H1 (cell line): ENCODE results near the gene IGBP1. TPM values are rescaled to one million over a fixed set of nuclear protein-coding genes. Genes with fewer than 3 reads are reported as not detected.

ENCODE experiments used
- CTCF ChIA-PET: fragments of 300-600 bp; sonication (Branson Sonifier 250); formaldehyde crosslinking; loops from one replicate; lab custom pipeline; 2021; ENCODE audit not compliant: partially characterized antibody; lab: Charles Lee
- POLR2A ChIA-PET: fragments of 300-600 bp; sonication (Branson Sonifier 250); formaldehyde crosslinking; loops from one replicate; lab custom pipeline; 2021; ENCODE audit warnings: inconsistent platforms; ENCODE audit not compliant: partially characterized antibody; lab: Charles Lee
- DNase-seq, 2 experiments: peaks; one replicate each; pipeline versions ENCODE4 v3.0.0 to v3.0.0-alpha.2; 2010 to 2022; ENCODE audit warnings: low spot score in 2 of 2, low read depth in 1 of 2, mixed read lengths in 1 of 2
- FAIRE-seq: peaks from 2 replicates; lab custom pipeline; 2011; peaks lifted over from hg19 to GRCh38; lab: Jason Lieb, UNC
- H2AFZ ChIP-seq: 2 replicates; pipeline ENCODE4 v1.8.1; 2012; ENCODE audit warnings: low read length, inconsistent platforms
- H2AK5ac ChIP-seq: 2 replicates; pipeline ENCODE4 v1.6.1; 2013; ENCODE audit warnings: low read depth, low read length
- H2BK120ac ChIP-seq: replicated peaks from 2 replicates; pipeline ENCODE3; 2013; ENCODE audit warnings: low read depth, low read length, inconsistent platforms
- H2BK12ac ChIP-seq: 2 replicates; pipeline ENCODE4 v1.6.1; 2013; ENCODE audit warnings: low read depth, low read length
- H2BK15ac ChIP-seq: 2 replicates; pipeline ENCODE4 v1.6.1; 2013; ENCODE audit warnings: low read length
- H2BK20ac ChIP-seq: 2 replicates; pipeline ENCODE4 v1.6.1; 2013; ENCODE audit warnings: low read length
- H2BK5ac ChIP-seq: 2 replicates; pipeline ENCODE4 v1.6.1; 2013; ENCODE audit warnings: low read depth, low read length
- H3K14ac ChIP-seq: 2 replicates; pipeline ENCODE4 v1.6.1; 2013; ENCODE audit warnings: inconsistent platforms; ENCODE audit not compliant: insufficient read length
- H3K18ac ChIP-seq: 2 replicates; pipeline ENCODE4 v1.6.1; 2013; ENCODE audit warnings: low read length; ENCODE audit errors: extremely low read depth
- H3K23ac ChIP-seq: 2 replicates; pipeline ENCODE4 v1.6.1; 2013; ENCODE audit warnings: inconsistent platforms; ENCODE audit not compliant: insufficient read length
- H3K23me2 ChIP-seq: 2 replicates; pipeline ENCODE4 v1.6.1; 2013; ENCODE audit warnings: low read depth, low read length
- H3K27ac ChIP-seq: 2 replicates; pipeline ENCODE4 v1.6.1; 2011; ENCODE audit warnings: low read depth, low read length, inconsistent platforms
- H3K27me3 ChIP-seq, 4 experiments: replicated peaks in 1 of 4; 1 replicate in 1 of 4; 2 replicates in 3 of 4; pipeline versions ENCODE4 v1.6.1 to v1.8.1; 2011 to 2013; ENCODE audit warnings: low read length in 3 of 4, mild to moderate bottlenecking in 3 of 4, inconsistent platforms in 2 of 4, mixed read lengths in 2 of 4, moderate library complexity in 1 of 4; ENCODE audit not compliant: control insufficient read depth in 3 of 4, insufficient read depth in 3 of 4; ENCODE audit errors: extremely low read depth in 1 of 4
- H3K36me3 ChIP-seq, 4 experiments: 2 replicates each; pipeline versions ENCODE4 v1.6.1 to v1.8.1; 2011 to 2013; ENCODE audit warnings: mild to moderate bottlenecking in 4 of 4, low read length in 3 of 4, moderate library complexity in 2 of 4, control low read depth in 1 of 4, inconsistent platforms in 1 of 4; ENCODE audit not compliant: insufficient read depth in 4 of 4, control insufficient read depth in 2 of 4
- H3K4ac ChIP-seq: replicated peaks from 2 replicates; pipeline ENCODE3; 2013; ENCODE audit warnings: low read length, low read depth, mixed read lengths, inconsistent platforms; ENCODE audit not compliant: insufficient read length
- H3K4me1 ChIP-seq, 4 experiments: replicated peaks in 1 of 4; 1 replicate in 1 of 4; 2 replicates in 3 of 4; pipeline versions ENCODE4 v1.6.1 to v1.8.1; 2011 to 2013; ENCODE audit warnings: low read length in 3 of 4, inconsistent platforms in 2 of 4, mixed read lengths in 1 of 4; ENCODE audit not compliant: insufficient read depth in 4 of 4, control insufficient read depth in 3 of 4
- H3K4me2 ChIP-seq, 2 experiments: 2 replicates each; pipeline versions ENCODE4 v1.6.1 to v1.8.1; 2011 to 2013; ENCODE audit warnings: low read depth in 2 of 2, low read length in 2 of 2, control low read depth in 1 of 2, inconsistent platforms in 1 of 2, mild to moderate bottlenecking in 1 of 2; ENCODE audit not compliant: insufficient read depth in 1 of 2
- H3K4me3 ChIP-seq, 4 experiments: fragments of 200-600, 300-600 bp in 1 of 4; sonication (generic), shearing (Covaris generic), sonication (Bioruptor Twin) in 1 of 4; 2 replicates each; pipeline versions ENCODE4 v1.5.1 to v1.8.1; 2011 to 2016; ENCODE audit warnings: low read length in 4 of 4, low read depth in 3 of 4, control low read depth in 2 of 4, inconsistent platforms in 2 of 4, mild to moderate bottlenecking in 2 of 4, mixed read lengths in 1 of 4, moderate library complexity in 1 of 4; ENCODE audit not compliant: insufficient read depth in 2 of 4; ENCODE audit errors: extremely low read depth in 1 of 4
- H3K56ac ChIP-seq: replicated peaks from 2 replicates; pipeline ENCODE3; 2013; ENCODE audit warnings: low read depth, mild to moderate bottlenecking, mixed read lengths, low read length, inconsistent platforms; ENCODE audit not compliant: insufficient read length
- H3K79me1 ChIP-seq: 2 replicates; pipeline ENCODE4 v1.6.1; 2013; ENCODE audit warnings: low read depth, low read length, control low read depth
- H3K79me2 ChIP-seq, 2 experiments: 2 replicates each; pipeline versions ENCODE4 v1.6.1 to v1.8.1; 2012 to 2013; ENCODE audit warnings: low read length in 2 of 2, mild to moderate bottlenecking in 2 of 2, inconsistent platforms in 1 of 2; ENCODE audit not compliant: insufficient read depth in 2 of 2, control insufficient read depth in 1 of 2
- H3K9ac ChIP-seq, 4 experiments: replicated peaks in 1 of 4; 1 replicate in 1 of 4; 2 replicates in 3 of 4; pipeline versions ENCODE4 v1.6.1 to v1.8.1; 2011 to 2013; ENCODE audit warnings: low read depth in 3 of 4, low read length in 3 of 4, control low read depth in 2 of 4, mild to moderate bottlenecking in 2 of 4, moderate library complexity in 2 of 4, inconsistent platforms in 1 of 4; ENCODE audit errors: extremely low read depth in 1 of 4
- H3K9me3 ChIP-seq, 2 experiments: 2 replicates each; pipeline versions ENCODE4 v1.6.1 to v1.8.1; 2012 to 2013; ENCODE audit warnings: mild to moderate bottlenecking in 2 of 2, moderate library complexity in 2 of 2, control low read depth in 1 of 2, inconsistent platforms in 1 of 2, low read depth in 1 of 2, low read length in 1 of 2, mixed read lengths in 1 of 2; ENCODE audit not compliant: insufficient read depth in 2 of 2
- H4K20me1 ChIP-seq, 2 experiments: replicated peaks in 1 of 2; 2 replicates each; pipeline versions ENCODE3 to v1.8.1; 2011 to 2013; ENCODE audit warnings: inconsistent platforms in 2 of 2, low read length in 2 of 2, mild to moderate bottlenecking in 1 of 2; ENCODE audit not compliant: insufficient read depth in 2 of 2, control insufficient read depth in 1 of 2
- H4K5ac ChIP-seq: 2 replicates; pipeline ENCODE4 v1.6.1; 2013; ENCODE audit warnings: low read length, low read depth, mixed read lengths, inconsistent platforms; ENCODE audit not compliant: insufficient read length
- H4K8ac ChIP-seq: 2 replicates; pipeline ENCODE4 v1.8.0; 2013; ENCODE audit warnings: mild to moderate bottlenecking, moderate library complexity, low read length, inconsistent platforms; ENCODE audit not compliant: insufficient read depth; ENCODE audit errors: extremely low read depth
- H4K91ac ChIP-seq: replicated peaks from 2 replicates; pipeline ENCODE3; 2013; ENCODE audit warnings: low read length, mixed read lengths, inconsistent platforms; ENCODE audit not compliant: insufficient read length
- CBX5 ChIP-seq: fragments of 300-800, 300-1000 bp; sonication (generic); IDR thresholded peaks from 2 replicates; pipeline ENCODE4 v1.7.1; 2016; ENCODE audit warnings: antibody characterized with exemption, low read length, low read depth
- EP300 ChIP-seq, 2 experiments: IDR thresholded peaks; 1 replicate in 1 of 2; 2 replicates in 1 of 2; pipeline ENCODE4 v1.6.1; 2011 to 2012; ENCODE audit warnings: low read depth in 2 of 2, low read length in 2 of 2, mild to moderate bottlenecking in 2 of 2, borderline replicate concordance in 1 of 2, inconsistent platforms in 1 of 2, moderate library complexity in 1 of 2
- SIX5 ChIP-seq: IDR thresholded peaks from 2 replicates; pipeline ENCODE4 v1.6.1; 2011; ENCODE audit warnings: mild to moderate bottlenecking, low read depth, low read length
- TAF7 ChIP-seq: optimal IDR thresholded peaks from 2 replicates; pipeline ENCODE3; 2011; ENCODE audit warnings: low read depth, mild to moderate bottlenecking, inconsistent platforms, low read length, moderate library complexity, borderline replicate concordance
- TCF12 ChIP-seq: IDR thresholded peaks from 2 replicates; pipeline ENCODE4 v1.6.1; 2011; ENCODE audit warnings: low read depth, mild to moderate bottlenecking, low read length
- YY1 ChIP-seq: IDR thresholded peaks from 2 replicates; pipeline ENCODE4 v1.6.1; 2011; ENCODE audit warnings: low read depth, mild to moderate bottlenecking, low read length
- WGBS, 2 experiments: shearing (Covaris generic) in 1 of 2; methylation state at CpG; one replicate each; pipeline versions ENCODE4 v1.1.6 to v1.1.7; 2013 to 2015; ENCODE audit warnings: low lambda C conversion rate in 2 of 2, mixed read lengths in 2 of 2, inconsistent platforms in 1 of 2, low coverage in 1 of 2, missing lambda C conversion rate in 1 of 2; ENCODE audit not compliant: insufficient replicate concordance in 2 of 2, insufficient coverage in 1 of 2, insufficient read length in 1 of 2; ENCODE audit errors: extremely low coverage in 1 of 2, missing lambda C conversion rate in 1 of 2; 5-methylcytosine and 5-hydroxymethylcytosine counted together
- polyA plus RNA-seq, 7 experiments: library from polyadenylated mRNA; depleted of rRNA in 3 of 7; stranded (reverse) in 5 of 7; unstranded in 2 of 7; fragments of >200 nt in 5 of 7; fragments of 200-250 nt in 2 of 7; gene quantifications; 1 replicate in 5 of 7; 2 replicates in 1 of 7; 4 replicates in 1 of 7; pipeline versions ENCODE4 v1.2.1 to v1.2.3, GENCODE V29; 2011 to 2013; ENCODE audit warnings: missing spikeins in 2 of 7, mixed read lengths in 2 of 7
- total RNA-seq: library from RNA; stranded (reverse); fragmentation: NEBNext Ultra II Directional; extraction: Animal tissue kit (Norgen Biotek cat#: 25700); gene quantifications from 2 replicates; pipeline ENCODE4 v1.2.1, GENCODE V29; 2021
- TF ChIP-seq, protein P1 (sequence below), 3 experiments: IDR thresholded peaks; 1 replicate in 2 of 3; 2 replicates in 1 of 3; pipeline versions ENCODE4 v1.5.1 to v1.6.1; 2011; ENCODE audit warnings: low read length in 3 of 3, mild to moderate bottlenecking in 3 of 3, inconsistent platforms in 2 of 3, low read depth in 1 of 3, moderate library complexity in 1 of 3; ENCODE audit not compliant: insufficient read depth in 1 of 3; ENCODE audit errors: control extremely low read depth in 1 of 3
- TF ChIP-seq, protein P2 (sequence below): IDR thresholded peaks from 2 replicates; pipeline ENCODE4 v1.6.1; 2012; ENCODE audit warnings: low read length, inconsistent platforms

Gene IGBP1
- total and polyA plus RNA-seq, 2 of the 8 experiments (the other 6 are each of a cell fraction or from before 2014, with no cell fraction given) = 41.3 to 45.4 TPM

- Histone ChIP-seq H4K20me1 (no peaks in the 10 kb centered on the region), H2BK15ac (no peak overlapping the region), H3K27ac (no peak overlapping the region), H3K56ac (no peak overlapping the region), H3K18ac (no peak overlapping the region), H3K4ac (no peak overlapping the region), H3K36me3 (no peaks in the 10 kb centered on the region), H3K23me2 (no peaks in the 10 kb centered on the region), H3K79me1 (no peaks in the 10 kb centered on the region), H3K9ac (no peak overlapping the region), H2BK12ac (no peak overlapping the region), H2BK20ac (no peak overlapping the region), H2BK120ac (no peak overlapping the region), H3K23ac (no peak overlapping the region), H2BK5ac (no peak overlapping the region), H3K9me3 (no peaks in the 10 kb centered on the region), H3K4me1 (no peaks in the 10 kb centered on the region), H3K4me2 (no peak overlapping the region), H4K8ac (no peak overlapping the region), H3K14ac (no peak overlapping the region), H4K91ac (no peak overlapping the region), H3K79me2 (no peaks in the 10 kb centered on the region), H4K5ac (no peak overlapping the region), H2AFZ (peak overlapping the region; percentile 90; the same call in 1 of the 2 replicates), H2AK5ac (no peak overlapping the region), H3K4me3 (no peak overlapping the region), H3K27me3 (no peaks in the 10 kb centered on the region)
- ChIA-PET CTCF (interaction anchor here (0.7 to 2.1 kb wide), 8 partner anchors 9 to 88 kb away, joined by 3 to 5 read pairs (median 3); no protein-coding TSS in a partner anchor), POLR2A (no interaction called here)
- 32% methylated on average over 12 of the region's 12 CpGs; no CpG with 5 or more reads in 1 of the 2 experiments for WGBS, 2 experiments
- FAIRE-seq = peak; percentile 99
- DNase-seq = peak; percentile 9 to 73
- TF ChIP-seq EP300 (IDR thresholded peaks at IDR 0.05; ENCODE audit: borderline replicate concordance in 1 of 2, low read depth in 2 of 2, low read length in 2 of 2) (no peak), TCF12 (no peak), TAF7 (no peak), SIX5 (no peak), CBX5 (no peak), YY1 (no peak)
- TF ChIP-seq, protein P1, sequence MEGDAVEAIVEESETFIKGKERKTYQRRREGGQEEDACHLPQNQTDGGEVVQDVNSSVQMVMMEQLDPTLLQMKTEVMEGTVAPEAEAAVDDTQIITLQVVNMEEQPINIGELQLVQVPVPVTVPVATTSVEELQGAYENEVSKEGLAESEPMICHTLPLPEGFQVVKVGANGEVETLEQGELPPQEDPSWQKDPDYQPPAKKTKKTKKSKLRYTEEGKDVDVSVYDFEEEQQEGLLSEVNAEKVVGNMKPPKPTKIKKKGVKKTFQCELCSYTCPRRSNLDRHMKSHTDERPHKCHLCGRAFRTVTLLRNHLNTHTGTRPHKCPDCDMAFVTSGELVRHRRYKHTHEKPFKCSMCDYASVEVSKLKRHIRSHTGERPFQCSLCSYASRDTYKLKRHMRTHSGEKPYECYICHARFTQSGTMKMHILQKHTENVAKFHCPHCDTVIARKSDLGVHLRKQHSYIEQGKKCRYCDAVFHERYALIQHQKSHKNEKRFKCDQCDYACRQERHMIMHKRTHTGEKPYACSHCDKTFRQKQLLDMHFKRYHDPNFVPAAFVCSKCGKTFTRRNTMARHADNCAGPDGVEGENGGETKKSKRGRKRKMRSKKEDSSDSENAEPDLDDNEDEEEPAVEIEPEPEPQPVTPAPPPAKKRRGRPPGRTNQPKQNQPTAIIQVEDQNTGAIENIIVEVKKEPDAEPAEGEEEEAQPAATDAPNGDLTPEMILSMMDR (IDR thresholded peaks at IDR 0.05; ENCODE audit: control extremely low read depth in 1 of 3, insufficient read depth in 1 of 3, low read depth in 1 of 3, low read length in 3 of 3) = peak; percentile 34 to 60 (median 59)
- TF ChIP-seq, protein P2, sequence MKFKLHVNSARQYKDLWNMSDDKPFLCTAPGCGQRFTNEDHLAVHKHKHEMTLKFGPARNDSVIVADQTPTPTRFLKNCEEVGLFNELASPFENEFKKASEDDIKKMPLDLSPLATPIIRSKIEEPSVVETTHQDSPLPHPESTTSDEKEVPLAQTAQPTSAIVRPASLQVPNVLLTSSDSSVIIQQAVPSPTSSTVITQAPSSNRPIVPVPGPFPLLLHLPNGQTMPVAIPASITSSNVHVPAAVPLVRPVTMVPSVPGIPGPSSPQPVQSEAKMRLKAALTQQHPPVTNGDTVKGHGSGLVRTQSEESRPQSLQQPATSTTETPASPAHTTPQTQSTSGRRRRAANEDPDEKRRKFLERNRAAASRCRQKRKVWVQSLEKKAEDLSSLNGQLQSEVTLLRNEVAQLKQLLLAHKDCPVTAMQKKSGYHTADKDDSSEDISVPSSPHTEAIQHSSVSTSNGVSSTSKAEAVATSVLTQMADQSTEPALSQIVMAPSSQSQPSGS = no peak
These were observed 63.9 kb downstream of the IGBP1 start for GRCh38 chrX:70196961-70197720.
